GM19452 (cell line): ENCODE results near the gene AURKAIP1.

Experiments
- ATAC-seq: cut with Tn5 transposase; IDR thresholded peaks from one replicate; pipeline ENCODE4 v1.9.1; 2021; ENCODE audit not compliant: unreplicated experiment

Gene AURKAIP1

DNA sequence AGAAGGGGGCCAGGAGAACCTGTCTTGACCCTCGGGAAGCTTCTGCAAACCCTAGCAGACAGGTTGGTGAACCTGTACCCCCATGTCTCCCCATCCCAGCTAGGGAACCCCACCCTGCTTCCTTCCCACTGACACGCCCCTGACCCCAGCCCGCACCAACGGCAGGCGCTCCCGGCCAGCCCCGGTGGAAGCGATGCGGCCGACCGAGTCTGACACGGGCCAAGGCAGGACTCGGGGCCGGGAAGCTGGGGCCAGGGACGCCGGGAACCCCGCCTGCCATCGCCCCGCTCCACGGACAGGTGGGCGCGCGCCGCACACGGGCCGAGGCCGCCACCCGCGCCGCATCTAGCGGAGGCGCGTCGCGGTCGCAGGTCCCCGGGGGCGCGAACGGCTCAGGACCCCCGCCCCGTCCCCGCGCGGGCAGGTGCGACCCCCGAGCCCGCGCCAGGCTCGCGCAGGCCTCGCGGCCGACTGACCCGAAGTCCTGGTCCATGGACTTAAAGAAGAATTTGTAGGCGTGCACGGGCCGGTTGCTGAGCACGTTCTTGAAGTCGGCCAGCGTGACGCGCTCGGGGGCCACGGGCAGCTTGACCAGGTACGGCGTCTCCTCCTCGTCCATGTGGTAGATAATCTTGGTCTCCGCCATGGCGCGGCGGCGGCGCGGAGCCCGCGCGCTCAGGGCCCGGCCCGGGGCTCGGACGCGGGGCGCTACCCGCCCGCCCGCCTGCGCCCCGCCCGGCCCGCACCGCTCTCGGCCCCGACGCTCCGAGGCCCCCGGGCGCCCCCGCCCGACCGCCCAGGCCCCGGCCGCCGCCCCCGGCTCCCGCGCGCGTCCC lies 26.4 kb downstream of the AURKAIP1 start:
- peak; percentile 25 for ATAC-seq

DNA sequence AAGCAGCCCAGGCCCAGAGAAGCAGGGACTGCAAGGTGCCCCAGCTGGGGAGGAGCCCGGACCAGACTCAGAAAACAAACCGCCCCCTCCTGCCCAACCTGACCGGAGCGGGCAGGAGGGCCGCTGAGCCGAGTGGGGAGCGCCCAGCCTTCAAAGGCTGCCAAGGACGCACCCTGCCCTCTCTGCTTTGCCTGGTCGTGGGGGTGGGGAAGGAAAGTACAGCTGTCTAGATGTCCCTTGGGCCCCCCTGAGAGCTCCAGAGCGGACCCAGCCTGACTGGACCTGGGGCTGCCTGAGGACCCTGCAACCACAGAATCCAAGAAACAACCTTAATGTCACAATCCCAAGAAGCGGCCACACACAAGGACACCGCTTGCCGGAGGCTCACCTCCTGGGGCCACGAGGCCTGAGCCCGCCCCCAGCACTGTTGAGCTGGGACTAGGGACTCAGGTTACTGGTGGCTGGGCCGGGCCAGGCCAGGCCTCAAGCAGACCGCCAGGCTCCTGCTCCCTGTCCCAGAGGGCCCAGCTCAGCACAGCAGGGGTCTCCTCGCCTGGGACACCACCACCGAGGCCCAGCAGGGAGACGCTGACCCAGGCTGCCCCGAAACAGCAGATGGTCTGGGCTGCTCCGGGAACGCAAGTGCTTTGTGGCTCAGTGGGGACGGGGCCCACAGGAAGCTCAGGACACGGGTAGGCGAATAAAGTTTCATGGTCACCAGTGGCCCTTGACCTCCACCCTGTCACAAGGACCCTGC lies 27.2 kb downstream of the AURKAIP1 start:
- no peak for ATAC-seq

GRCh38 chr1:1347026-1347595 lies 27.9 kb downstream of the AURKAIP1 start:
- no peak for ATAC-seq

- no peak for ATAC-seq
Measured at GRCh38 chr1:1346501-1346890, 28.5 kb downstream of the AURKAIP1 start.

GRCh38 chr1:1345860-1346500 lies 29.0 kb downstream of the AURKAIP1 start:
- no peak for ATAC-seq

DNA sequence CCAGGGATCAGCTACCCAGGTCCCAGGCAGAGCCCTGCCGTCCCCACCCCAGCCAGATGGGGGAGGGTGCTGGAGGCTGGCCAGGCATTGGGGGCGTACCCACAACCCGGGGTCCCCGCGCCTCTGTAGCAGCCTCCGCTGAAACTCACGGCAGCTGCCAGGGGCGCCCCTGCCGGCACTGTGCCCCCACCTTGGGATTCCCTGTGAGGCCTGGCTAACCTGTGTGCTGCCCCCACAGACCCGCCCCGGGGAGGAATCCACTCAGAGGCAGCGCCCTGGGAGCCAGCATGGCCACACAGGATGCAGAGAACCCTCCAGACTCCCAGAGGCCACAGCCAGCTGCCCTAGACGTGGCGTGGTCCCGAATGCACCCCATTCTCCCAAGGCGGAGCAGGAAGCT lies 29.6 kb downstream of the AURKAIP1 start:
- no peak for ATAC-seq

DNA sequence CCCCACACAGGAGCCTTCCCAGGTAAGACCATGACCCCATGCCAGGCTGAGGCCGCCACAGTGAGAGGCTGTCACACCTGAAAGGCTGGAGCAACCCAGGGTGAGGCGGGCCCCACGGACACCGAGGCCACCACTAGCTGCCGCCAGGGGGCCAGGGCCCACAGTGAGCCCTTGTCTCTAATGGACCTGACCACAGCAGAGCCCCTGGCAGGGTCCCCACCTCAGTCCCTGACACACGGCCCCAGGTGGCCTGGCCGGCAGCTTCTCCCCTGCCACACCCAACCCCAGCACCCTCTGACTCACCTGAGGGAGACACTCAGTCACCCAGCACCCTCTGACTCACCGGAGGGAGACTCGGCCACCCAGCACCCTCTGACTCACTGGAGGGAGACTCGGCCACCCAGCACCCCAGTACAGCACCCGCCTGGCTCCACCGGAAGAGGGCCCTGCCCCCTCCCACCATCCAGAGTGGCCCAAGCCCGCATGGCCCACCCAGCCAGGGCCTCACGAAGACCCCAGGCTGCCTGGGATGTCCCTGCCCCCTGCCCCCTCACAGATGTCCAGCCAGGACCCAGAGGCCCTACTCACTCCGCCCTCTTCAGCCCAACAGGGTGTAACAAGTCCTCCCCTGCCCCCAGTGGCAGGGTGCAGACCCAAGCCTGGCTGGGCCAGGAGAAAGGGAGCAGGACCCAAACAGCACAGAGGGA lies 30.2 kb downstream of the AURKAIP1 start:
- ATAC-seq = no peak

- no peak for ATAC-seq
Measured at GRCh38 chr1:1343811-1344421, 31.1 kb downstream of the AURKAIP1 start.

GRCh38 chr1:1342584-1343115 lies 32.4 kb downstream of the AURKAIP1 start:
- no peak for ATAC-seq

GRCh38 chr1:1342061-1342562 lies 32.9 kb downstream of the AURKAIP1 start:
- no peak for ATAC-seq

DNA sequence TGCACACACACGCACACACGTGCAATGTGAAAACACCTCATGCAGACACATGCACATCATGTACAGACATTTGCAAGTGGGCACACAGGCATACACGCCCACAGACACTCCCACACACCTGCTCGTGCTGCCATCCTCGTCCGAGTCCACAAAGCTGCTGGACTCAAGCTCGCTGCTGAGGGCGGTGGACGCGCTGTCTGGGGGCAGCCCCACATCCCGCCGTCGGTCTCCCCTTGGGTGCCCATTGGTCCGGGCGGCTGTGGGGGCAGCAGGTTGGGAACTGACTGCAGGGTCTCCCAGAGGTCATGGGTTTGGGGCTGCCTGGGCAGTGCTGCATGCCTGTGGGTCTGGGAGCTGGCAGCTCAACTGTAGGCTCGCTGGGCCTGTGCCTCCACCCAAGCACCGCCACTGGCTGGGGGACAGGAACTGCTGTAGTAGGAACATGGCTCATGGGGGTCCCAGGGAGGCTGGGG lies 33.4 kb downstream of the AURKAIP1 start:
- no peak for ATAC-seq

GRCh38 chr1:1340791-1341548 lies 34.0 kb downstream of the AURKAIP1 start:
- no peak for ATAC-seq

GRCh38 chr1:1340185-1340584 lies 34.8 kb downstream of the AURKAIP1 start:
- no peak for ATAC-seq

DNA sequence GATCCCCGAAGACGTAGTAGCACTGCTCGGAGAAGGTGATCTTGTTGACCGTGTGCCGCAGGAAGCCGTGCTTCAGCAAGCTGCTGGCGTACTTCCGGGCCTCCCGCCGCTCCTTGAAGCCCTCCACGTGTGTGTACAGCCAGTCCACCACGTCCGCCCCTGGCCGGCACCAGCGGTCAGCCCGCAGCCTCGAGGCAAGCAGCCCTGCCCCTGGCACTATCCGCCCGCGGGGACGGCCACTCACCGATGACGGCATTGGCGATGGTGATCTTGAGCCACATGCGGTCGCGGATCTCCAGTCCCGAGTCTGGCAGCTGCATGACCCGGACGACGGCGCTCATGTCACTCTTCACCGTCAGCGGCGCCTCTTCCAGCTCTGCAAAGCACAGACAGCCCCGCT lies 36.7 kb downstream of the AURKAIP1 start:
- ATAC-seq = no peak

- no peak for ATAC-seq
Measured at GRCh38 chr1:1337793-1338147, 37.2 kb downstream of the AURKAIP1 start.

DNA sequence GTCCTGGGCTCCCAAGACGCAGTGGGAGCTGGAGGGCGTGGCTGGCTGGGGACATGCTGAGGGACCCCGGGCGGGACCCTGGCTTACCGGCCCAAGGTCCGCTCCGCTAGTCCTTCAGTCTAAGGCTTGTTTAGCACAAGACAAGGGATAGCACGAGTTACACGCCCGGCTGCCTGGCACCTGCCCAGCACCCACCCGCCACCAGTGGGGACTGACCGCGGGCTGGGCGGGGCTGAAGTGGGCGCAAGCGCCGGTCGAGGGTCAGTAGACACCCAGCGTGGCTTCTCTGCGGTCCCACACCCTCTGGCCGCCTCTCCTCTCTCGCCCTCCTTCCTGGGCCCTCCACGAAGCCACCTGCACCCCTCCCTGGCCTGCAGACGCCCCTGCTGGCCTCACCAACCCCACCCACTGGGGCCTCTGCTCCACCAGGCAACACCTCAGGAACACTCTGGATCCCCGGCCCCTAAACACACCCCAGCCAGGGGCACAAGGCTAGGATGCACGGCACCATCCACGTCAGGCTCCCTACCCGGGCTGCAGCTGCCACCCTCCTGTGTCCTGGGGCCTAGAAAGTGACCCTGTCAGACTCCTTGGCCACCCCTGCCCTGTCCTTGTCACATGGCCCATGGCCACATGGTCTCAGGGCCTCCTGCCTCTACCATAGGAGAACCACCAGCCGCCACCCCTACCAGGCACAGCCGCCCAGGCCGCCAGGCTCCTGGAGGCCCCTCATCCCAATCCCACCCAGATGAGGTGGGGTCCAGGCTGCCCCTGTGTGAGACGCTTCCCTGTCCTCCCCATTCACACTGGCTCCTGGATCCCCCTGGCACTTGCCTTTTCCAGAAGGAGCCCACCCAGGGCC lies 37.8 kb downstream of the AURKAIP1 start:
- ATAC-seq = no peak

DNA sequence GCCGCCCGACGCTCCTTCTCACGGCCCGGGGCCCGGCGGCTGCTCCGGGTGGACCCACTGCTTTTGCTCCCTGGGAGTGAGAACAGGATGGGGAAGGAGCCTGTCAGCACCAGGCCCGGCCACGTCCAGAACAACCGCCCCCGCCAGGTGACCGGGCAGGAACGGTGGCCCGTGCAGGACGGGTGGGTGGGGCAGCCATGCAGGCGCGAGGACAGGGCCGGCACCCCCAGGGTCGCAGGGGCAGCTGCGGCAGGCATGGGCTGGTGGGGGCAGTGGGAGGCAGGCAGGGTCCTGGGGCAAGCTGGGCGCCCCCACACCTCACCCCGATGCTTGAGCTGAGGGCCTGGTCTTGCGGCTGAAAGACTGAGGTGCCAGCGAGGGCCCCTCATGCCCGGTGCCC lies 38.6 kb downstream of the AURKAIP1 start:
- no peak for ATAC-seq

- no peak for ATAC-seq
Measured at GRCh38 chr1:1335792-1336248, 39.2 kb downstream of the AURKAIP1 start.
